Stimulated activated naive CD4-positive, alpha-beta T cell (primary cell): ENCODE measurements around the gene C20orf204.

Experiments used
- DNase-seq, 6 experiments: peaks; one replicate each; lab custom pipeline; 2025; lab: John Stamatoyannopoulos, UW

The C20orf204 gene

DNA sequence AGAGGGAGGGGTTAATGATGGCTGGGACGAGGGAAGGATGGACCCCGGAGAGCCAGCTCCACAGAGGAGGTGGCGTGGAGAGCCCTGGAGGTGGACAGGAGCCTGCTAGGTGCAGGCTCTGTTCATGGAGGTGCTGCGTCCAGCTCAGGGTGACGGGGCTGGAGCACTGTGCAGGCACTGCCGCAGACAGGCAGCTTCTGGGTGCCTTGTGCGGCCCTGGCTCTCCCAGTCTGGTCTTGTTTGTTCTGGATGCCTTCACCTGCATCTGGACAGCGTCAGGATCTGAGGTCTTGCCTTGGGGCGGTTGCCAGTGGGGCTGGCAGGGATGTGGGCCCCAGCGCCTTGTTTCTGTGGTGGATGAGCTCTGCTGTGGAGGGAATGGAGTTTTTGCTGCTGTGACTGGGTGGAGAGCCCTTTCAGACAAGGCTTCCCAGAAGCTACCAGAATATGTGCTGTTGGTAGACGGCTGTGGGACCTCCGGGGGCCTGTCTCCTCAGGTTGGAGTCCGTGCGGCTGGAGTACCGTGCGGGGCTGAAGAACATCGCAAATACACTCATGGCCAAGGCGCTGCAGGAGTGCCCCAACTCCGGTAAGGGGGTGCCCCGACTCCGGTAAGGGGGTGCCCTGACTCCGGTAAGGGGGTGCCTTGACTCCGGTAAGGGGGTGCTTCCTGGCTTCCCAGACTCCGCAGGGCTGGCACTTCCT is 7.8 kb upstream of the C20orf204 start:
- no peak for DNase-seq

DNA sequence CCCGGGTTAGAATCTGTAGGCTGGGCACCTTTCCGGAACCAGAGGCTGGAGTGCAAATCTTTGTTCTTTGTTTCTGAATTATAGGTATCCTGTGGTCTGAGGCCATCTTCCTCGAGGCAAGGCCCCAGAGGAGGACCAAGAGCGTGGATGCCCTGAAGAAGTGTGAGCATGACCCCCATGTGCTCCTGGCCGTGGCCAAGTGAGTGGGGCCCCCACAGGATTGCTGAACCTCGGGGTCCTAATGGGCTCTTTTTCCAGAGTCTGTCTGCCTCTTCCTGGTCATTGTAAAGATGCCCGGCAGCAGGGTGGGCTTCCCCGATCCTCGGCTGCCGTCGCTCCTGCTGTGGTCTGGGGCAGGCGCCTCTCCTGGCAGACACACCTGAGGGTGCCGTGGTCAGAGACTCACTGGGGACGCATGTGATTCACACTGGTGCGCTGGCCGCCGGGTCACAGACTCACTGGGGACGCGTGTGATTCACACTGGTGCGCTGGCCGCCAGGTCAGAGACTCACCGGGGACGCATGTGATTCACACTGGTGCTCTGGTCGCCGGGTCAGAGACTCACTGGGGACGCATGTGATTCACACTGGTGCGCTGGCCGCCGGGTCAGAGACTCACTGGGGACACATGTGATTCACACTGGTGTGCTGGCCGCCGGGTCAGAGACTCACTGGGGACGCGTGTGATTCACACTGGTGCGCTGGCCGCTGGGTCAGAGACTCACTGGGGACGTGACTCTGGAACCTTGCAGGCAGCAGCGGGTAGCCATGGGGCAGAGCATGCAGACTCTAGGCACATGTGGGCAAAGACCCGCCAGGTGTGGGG is 6.5 kb upstream of the C20orf204 start:
- DNase-seq: no peak

DNA sequence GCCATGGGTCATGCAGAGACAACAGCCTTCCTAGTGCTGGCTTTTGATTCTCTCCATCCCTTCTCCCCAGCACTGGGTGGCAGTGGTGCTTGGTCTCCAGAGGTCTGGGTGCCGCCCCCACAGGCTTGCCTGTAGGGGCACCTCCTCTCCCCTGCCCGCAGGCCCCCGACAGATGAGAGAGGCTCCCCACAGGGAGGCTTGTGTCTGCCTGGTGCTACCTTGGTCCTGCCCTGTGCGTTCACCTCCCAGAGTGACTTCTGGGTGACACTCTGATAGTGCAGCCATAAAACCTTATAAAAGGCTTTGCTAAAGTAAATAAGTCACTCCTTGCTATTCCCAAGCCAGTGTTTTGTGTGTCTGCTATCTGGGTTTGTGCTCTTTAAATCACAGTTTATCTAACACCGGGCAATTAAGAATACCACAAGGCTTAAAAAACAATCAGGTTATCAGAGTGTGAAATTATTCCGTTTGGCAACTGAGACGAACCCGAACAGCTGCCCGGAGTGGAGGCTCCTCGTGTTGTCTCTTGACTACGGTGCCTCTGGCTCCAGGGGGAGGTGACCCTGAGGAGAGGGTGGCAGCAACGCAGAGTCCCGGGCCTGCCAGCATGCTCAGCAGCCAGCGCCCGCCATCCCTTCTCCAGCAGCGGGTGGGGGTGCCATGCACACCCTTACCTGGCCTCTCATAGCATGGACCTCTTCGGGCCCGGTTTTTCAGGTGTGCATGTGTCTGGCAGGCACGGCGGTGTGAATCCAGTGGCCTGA is 5.4 kb upstream of the C20orf204 start:
- DNase-seq: no peak

DNA sequence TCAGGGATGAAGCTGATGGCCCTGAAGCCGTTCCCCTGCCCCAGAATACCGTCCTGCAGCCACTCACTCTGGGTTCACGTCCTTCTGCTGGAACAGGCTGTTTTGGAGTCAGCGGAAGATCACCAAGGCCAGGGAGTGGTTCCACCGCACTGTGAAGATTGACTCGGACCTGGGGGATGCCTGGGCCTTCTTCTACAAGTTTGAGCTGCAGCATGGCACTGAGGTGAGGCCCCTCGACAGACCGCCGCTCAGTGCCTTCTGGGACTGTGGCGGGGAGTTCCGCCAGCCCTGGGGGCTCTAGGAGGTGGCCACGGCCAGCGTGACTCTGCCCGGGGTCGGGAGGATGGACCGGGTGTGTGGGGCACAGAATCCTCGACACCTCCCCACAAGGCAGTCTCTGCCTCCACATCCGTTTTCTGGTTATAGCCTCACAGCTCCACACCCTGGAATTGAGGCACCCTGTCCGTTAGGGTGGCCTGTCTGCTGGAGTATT is 4.1 kb upstream of the C20orf204 start:
- DNase-seq: no peak

DNA sequence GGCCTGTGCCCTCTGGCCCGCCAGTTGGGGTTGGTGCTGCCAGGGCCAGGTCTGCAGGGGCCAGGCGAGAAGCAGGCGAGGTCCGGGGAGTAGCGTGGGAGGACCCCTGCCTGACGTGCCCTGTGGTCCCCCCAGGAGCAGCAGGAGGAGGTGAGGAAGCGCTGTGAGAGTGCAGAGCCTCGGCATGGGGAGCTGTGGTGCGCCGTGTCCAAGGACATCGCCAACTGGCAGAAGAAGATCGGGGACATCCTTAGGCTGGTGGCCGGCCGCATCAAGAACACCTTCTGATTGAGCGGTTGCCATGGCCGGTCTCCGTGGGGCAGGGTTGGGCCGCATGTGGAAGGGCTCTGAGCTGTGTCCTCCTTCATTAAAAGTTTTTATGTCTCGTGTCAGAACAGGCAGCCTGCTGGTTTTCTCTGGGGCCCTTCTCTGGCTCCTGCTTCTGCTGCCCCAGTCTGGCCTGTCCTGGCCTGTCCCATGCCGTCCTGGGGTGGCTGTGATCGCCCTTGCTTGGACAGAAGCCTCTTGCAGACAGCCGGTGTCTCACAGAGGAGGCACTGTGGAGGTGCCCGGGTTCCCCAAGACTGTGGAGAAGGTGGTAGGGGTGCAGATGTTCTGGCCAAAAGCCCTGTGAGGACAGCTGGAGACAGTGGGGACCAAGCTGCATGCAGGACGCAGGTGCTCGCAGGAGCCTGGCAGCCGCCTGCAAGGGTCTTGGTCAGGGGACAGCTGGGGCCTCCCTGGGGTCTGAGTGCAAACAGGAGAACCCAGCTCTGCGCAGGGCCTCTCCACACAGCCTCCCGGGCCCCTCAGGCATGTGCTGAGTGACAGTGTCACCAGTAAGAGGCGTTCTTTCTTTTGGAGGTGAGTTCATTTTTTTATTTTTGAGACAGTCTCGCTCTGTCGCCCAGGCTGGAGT is 3.0 kb upstream of the C20orf204 start:
- no peak for DNase-seq

DNA sequence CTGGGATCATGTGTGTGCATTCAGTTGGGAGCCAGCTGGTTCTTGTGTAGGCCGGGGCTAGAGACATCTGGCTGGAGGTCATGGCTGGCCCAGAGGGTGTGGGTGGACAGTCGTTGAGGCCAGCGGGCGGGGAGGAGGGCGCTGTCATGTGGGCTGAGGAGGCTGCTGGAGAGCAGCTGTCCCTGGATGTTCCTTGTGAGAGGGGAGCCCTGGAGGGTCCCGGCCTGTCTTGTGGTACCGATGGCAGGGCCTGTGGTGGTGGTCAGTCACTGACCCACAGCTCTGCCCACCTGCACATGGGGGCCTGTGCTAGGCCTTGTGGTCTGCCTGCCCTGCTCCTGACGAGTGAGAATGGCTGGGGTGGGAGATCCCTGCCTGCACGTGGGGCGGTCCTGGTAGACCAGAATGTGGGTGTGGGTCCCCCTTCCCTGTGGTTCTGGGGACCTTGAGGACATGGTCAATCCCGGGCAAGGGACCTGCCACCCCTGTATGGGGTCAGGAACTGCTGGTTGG is 1.9 kb upstream of the C20orf204 start:
- no peak for DNase-seq

DNA sequence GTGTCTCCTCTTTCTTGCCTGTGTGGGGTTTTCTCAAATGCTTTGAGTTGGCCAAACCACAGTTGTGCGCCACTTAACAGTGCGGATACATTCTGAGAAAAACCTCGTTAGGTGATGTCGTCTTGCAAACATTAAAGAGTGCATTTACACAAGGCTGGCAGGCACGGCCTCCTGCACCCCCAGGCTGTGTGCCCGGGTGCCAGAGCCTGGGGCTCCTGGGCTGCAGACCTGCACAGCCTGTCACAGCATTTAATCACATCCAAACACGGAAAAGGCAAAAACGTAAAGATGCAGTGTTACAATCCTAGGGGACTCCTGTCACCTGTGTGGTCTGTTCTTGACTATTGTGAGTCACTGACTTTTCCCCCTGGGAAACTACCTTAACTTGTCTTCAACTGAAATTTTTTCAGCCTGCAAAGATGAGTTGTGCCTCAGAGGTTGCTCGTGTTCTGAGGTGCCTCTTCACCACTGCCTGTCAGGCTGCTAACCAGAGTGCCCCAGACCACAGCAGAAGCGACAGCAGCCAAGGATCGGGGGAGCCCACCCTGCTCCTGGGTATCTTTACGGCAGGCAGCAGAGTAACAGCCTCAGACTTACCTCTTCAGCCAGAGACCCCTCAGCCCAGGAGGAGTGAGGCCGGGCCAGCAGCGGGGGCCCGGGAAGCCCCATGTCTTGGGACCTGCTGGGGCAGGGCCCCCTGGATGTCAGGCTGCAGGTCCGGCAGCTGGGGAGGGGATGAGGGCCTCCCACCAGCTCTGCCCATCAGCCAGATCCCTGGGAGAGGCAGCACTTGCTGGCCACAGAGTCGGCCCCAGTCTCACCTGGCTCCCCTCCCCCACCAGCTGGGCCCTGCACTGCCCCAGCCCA is 683 bp upstream of the C20orf204 start:
- DNase-seq: peak in 1 of 6 experiments; percentile 31

DNA sequence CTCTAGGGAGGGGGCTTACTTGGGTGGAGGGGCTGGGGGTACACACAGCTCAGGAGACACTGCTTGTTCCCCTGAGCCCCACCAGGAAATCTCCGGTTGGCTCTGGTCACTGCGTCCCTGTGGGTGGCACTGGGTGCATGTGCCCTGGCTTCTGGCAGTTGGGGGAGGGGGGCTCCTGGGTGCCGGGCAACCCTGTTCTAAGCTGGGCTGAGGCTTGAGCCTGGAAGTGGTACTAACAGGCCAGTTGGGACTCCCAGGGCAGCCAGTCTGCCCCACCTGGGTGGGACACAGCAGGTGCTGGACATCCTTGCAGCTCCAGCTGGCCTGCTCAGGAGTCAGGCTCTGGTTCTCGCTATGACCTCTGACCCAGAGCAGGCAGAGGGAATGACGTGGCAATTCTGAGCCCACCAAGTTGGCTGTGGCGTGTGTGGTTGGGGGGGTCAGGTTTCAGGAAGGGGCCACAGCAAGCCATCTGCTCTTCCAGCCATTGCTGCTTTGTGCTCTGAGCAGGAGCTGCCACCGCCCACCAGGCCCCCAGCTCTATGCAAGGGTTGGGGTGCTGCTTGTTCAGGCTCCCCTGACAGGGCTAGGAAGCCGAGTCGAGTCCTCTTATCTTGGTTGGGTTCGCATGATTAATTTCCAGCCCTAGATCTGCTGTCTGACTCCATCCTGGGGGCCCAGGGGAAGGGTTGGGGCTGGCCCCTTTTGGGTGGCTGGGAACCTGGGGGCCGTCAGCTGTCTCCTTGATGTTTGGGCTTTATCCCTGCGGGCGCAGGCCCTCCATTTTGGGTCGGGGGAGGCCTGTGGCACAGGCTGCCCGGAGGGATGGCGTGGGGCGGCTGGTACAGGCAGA is 590 bp downstream of the C20orf204 start:
- DNase-seq: no peak

DNA sequence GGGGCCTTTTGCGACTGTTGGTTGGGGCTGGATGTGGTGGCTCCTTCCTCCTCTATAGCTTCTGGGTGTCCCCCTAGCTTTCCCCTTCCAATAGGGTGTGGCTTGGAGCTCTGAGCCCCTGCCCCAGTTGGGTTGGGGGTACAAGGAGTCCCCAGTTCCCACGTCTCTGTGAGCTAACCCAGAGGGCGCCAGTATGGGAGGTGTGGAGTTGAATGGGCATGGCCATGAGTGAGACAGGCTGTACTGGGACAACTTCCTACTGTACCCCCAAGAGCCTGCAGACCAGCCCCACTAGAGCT is 1.2 kb downstream of the C20orf204 start:
- no peak for DNase-seq

DNA sequence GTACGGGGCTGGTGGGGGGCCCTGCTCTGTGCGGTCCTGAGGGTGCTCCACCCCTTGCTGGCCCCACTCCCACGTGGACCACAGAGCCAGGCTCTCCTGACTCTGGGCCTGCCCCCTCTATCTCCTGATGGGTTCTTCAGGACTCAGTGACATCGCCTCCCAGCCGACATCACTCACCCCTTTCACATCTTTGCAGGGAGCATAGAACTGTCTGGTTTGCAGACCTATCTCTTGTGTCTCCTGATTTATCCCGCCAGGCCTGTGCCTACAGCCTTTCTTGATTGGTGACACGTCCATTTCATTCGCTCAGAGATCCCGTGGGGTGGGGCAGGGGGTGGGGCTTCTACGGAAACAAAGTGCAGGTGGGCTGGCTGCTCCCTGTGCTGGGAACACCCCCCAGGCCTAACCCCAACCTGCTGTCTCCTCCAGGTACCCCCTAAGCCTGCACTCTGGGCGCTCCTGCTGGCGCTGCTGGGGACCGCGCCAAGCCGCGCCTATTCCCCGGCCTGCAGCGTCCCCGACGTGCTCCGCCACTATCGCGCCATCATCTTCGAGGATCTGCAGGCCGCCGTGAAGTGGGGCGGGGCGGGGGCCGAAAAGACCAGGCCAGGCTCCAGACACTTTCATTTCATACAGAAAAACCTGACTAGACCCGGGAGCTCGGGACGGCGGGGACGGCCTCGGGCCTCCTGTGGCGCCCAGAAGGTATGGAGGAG is 1.7 kb downstream of the C20orf204 start:
- DNase-seq: peak in 2 of 6 experiments; percentile 14 to 23

DNA sequence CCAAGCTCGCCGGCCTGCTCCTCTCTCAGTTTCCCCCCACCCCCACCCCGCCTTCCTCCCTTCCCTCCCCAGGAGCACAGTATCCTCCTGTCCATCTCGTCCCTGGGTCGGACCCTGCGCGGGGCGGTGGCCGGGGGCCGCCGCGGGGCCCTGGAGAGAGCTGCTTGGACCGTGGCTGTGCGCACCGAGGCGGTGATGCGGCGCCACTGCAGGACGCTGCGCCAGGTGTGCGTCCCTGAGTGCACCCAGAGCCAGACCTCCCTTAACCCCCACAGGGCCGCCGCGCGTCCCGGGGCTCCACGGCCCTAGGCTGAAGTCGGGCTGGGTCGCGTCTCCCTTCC is 2.2 kb downstream of the C20orf204 start:
- peak in 1 of 6 experiments; percentile 42 for DNase-seq

DNA sequence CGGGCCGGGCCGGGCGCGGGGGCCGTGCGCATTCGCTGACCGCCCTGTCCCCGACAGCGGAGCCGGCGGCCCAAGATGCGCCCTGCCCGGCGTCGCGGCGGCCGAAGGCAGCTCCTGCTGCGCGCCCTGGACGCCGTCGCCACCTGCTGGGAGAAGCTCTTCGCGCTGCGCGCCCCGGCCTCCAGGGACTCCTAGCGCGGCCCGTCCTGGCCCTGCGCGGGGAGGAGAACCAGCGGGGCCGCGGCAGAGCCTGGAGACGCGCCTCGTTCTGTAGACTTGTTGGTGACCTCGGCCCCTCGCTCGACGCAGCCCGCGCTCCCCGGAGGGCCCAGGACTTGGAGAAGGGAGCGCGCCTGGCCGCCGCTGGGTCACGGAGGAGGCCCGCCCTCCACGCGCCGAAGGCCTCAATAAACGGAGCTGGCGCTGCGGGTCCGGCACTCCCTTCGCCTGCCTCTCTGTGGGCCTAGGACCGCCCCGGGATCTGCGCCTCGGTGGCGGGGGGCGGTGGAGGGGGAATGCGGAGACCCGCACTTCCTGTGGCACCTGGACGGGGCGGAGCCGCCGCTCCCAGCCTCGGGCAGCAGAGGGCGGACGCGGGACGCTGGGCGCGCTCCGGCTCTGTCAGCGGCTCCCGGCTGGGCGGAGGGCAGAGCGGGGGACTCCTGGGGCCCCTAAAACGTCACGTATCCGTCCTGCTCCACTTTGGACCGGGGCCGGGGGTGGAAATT is 2.7 kb downstream of the C20orf204 start:
- DNase-seq: peak; percentile 47 to 77 (median 68)

DNA sequence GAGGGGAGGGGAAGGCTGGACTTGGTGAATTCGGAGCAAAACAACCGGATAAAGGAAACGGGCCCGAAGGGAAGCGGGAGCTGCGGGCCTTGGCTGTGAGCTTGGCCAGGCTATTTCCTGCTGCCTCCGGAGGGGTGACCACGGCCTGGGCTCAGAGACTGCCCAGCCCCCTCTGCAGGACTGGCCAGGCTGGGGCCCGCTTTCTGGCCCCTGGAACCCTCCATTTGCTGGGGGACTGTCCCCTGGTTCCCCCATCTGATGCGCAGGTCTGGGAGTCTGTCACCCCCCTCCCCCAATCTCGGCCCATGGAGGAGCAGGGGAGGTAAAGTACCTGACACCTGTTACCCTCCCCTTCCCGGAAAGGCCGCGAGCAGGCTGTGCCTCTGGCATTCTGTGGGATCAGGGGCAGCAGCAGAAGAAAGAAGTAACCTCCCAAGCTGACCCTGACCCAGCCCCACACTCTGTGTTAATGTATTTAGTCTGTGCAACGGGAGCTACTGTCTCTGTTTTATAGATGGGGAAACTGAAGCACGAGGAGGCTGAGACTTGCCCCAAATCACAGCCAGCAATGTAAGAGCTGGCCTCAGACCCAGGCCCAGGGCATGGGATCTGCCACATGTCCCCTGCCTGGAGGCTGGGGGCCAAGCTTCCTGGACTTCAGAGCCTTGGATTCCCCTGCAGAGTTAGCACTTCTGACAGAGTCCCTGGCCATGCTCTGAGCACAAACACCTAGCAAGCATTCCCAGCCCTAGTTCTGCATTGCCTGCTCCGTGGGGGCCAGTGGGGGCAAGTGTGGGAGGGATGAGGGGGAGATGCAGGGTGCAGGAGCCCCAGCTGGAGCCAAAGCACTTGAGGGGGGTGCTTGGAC is 3.5 kb downstream of the C20orf204 start:
- DNase-seq: no peak

DNA sequence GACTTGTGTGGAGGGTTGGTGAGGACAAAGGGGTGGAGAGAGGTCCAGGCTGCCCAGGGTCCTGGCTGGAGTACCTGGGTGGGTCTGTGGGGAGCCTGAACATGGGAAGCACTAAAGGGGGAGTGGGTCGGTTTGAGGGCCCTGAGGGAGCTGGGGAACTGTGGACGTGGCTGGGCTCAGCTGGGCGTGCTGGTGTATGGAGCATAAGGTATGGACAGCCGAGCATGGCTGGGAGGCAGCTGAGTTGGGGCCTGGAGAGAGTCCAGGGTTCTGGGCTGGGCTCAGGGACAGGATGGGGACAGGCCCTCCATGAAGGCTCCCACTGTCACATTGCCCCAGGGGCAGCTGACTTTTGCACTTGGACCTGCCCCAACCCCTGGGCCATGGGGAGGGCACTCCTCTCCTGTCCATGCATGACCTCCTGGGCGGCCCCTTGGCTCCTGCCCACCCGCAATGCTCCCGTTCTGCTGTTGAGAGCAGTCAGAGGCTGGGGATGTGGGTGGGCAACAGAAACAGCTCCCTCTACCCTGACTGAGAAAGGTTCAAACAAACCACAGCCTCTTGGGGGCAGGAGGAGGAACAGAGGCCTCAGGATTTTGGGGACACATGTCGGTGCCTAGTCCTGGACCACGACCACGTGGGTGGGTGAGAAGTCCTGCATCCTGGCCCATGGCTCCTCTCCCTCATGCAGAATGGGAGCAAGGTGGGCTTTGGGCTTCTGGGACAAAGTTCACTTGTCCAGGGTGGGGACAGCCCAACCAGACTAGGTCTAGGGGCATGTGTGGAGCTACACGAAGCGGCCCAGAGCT is 4.5 kb downstream of the C20orf204 start:
- no peak for DNase-seq

DNA sequence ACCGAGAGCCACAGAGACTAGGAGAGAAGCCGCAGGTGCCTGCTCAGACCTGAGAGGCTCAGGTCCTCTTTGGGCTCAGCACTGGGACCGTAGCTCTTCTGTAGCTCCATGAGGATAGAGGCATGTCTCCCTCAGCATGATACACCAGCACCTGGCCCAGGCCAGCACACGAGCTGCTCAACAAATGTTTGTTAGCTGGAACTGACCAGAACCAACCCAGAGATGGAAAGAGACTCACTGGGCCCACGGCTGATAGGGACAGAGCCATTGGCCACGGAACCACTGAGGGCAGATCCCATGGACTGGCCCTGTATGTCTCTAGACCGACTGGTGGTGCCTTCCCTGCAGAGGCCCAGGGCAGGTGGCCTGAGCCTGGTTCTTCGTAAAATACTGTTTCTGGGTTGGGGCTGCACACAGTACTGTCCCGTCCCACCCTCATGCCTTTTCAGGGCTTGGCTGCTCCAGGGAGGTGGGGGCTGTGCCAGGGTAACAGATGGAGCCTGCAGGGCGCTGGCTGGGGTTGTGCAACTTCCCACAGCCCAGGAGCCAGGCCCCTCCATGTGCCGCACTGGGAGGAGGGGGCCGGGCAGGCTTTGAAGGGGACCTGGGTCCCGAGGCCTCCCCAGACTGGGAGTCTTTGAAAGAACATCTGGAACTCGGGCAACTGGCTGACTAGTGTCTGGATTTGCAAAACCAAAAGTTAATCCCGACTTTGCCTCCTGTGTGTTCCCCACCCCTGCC is 5.2 kb downstream of the C20orf204 start:
- no peak for DNase-seq

DNA sequence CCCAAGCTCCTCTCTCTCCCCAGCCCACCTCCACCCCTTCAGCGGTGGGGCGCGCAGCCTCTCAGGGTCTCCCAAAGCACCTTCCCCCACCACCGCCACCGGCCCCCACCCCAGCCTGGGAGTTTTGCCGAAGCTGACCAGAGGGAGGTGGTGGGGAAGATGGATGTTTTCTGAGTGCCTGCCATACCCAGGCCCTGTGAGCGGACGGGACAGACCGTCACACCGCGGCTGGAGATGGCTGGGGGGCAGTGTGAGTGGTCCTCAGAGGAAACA is 5.7 kb downstream of the C20orf204 start:
- no peak for DNase-seq
